GM19452 (cell line): ENCODE results near the gene MGST2.

ENCODE experiments used
- ATAC-seq: cut with Tn5 transposase; IDR thresholded peaks from one replicate; pipeline ENCODE4 v1.9.1; 2021; ENCODE audit not compliant: unreplicated experiment

Gene MGST2

GRCh38 chr4:139643042-139643895 is 22.4 kb upstream of the MGST2 start:
- ATAC-seq: no peak

- no peak for ATAC-seq
Measured at GRCh38 chr4:139645458-139645857, 20.2 kb upstream of the MGST2 start.

- no peak for ATAC-seq
Measured at GRCh38 chr4:139647184-139647583, 18.4 kb upstream of the MGST2 start.

- no peak for ATAC-seq
Measured at GRCh38 chr4:139647952-139648351, 17.7 kb upstream of the MGST2 start.

GRCh38 chr4:139651282-139652194 is 14.1 kb upstream of the MGST2 start:
- peak; percentile 77 for ATAC-seq

- ATAC-seq: no peak
Measured at GRCh38 chr4:139654516-139654915, 11.1 kb upstream of the MGST2 start.

- no peak for ATAC-seq
Measured at GRCh38 chr4:139655116-139655515, 10.5 kb upstream of the MGST2 start.

GRCh38 chr4:139656614-139657486 is 8.8 kb upstream of the MGST2 start:
- peak; percentile 73 for ATAC-seq

- ATAC-seq: no peak
Measured at GRCh38 chr4:139658185-139658584, 7.4 kb upstream of the MGST2 start.

- no peak for ATAC-seq
Measured at GRCh38 chr4:139658586-139659382, 6.8 kb upstream of the MGST2 start.

GRCh38 chr4:139659735-139660424 is 5.7 kb upstream of the MGST2 start:
- no peak for ATAC-seq

GRCh38 chr4:139660568-139661043 is 5.0 kb upstream of the MGST2 start:
- ATAC-seq: no peak

- ATAC-seq: no peak
Measured at GRCh38 chr4:139663561-139664138, 2.0 kb upstream of the MGST2 start.

- no peak for ATAC-seq
Measured at GRCh38 chr4:139664442-139664841, 1.2 kb upstream of the MGST2 start.

- ATAC-seq: peak; percentile 13
Measured at GRCh38 chr4:139665079-139665689, 435 bp upstream of the MGST2 start.

- ATAC-seq: no peak
Measured at GRCh38 chr4:139666735-139667281, 1.2 kb downstream of the MGST2 start.

GRCh38 chr4:139668036-139668435 is 2.4 kb downstream of the MGST2 start:
- ATAC-seq: no peak

GRCh38 chr4:139668658-139669201 is 3.1 kb downstream of the MGST2 start:
- ATAC-seq: no peak
